ENCODE results near the gene BRF1. TPM values are rescaled to one million over a fixed set of nuclear protein-coding genes. Genes with fewer than 3 reads are reported as not detected.

Gene BRF1
- total RNA-seq, 1 experiment from 2014 or later: 13.0 TPM

GRCh38 chr14:105196265-105196960 is 104.4 kb downstream of the BRF1 start:
- no peak for DNase-seq (ENCODE audit: low read depth)

DNA sequence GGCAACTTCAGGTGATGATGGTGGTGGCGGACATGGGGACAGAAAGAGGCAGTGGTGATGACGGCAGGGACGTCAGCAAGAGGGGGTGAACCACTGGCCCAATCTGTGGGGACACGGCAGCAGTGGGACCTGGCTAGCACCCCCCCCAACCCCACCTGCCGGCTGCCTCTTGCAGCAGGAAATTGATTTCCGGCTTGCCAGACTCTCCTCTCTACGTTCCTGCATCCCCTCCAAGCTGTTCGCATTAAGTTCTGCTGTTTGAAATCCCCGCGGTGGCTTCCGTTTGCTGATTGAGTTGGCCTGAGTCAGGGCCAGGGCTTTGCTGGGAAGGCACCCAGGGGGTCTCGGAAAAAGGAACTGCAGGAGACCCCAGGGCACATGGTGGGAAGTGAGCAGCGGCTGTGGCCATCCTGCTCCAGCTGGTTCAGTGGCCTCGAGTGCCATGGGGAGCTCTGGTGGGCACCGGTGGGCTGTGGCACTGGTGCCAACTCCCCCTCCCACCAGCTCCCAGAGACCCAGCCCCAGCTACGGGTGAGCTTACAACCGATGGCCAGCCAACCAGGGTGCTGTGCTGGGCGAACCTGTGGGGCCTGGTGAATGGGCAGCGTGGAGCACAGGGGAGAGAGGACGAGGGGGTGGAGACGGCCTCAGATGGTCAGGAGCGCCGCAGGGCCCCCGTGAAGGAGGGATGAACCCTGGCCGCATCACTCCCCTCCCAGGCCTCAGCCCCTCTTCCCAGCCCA is 105.1 kb downstream of the BRF1 start:
- no peak for DNase-seq (ENCODE audit: low read depth)

GRCh38 chr14:105195051-105195450 is 105.8 kb downstream of the BRF1 start:
- DNase-seq (ENCODE audit: low read depth): no peak

GRCh38 chr14:105193916-105194782 is 106.7 kb downstream of the BRF1 start:
- DNase-seq (ENCODE audit: low read depth): peak; percentile 37

- peak; percentile 32 for DNase-seq (ENCODE audit: low read depth)
Observed at GRCh38 chr14:105192866-105193731, 107.7 kb downstream of the BRF1 start.

DNA sequence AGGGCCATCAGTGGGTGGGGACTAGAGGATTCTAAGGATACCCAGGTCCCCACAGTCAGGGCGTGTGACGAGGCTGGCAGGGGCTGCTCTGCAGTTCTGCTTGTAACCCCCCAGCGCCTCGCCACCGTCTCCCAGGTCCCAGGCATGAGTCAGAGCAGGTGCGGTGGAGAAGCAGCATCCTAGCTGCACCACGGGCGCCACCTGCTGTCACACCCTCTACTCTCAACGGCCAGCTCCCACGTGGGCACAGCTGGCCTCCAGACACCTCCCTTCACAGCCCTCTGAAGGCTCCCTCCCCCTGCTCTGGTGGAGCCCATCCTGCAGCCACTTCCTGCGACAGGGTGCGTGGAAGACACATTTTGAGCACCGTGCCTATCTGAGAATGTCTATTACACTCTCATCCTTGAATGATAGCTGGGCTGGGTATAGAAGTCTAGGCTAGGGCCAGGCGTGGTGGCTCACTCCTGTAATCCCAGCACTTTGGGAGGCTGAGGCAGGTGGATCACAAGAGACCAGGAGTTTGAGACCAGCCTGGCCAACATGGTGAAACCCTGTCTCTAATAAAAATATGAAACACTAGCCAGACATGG is 112.8 kb downstream of the BRF1 start:
- no peak for DNase-seq (ENCODE audit: low read depth)

- DNase-seq (ENCODE audit: low read depth): no peak
Observed at GRCh38 chr14:105187116-105187515, 113.7 kb downstream of the BRF1 start.

DNA sequence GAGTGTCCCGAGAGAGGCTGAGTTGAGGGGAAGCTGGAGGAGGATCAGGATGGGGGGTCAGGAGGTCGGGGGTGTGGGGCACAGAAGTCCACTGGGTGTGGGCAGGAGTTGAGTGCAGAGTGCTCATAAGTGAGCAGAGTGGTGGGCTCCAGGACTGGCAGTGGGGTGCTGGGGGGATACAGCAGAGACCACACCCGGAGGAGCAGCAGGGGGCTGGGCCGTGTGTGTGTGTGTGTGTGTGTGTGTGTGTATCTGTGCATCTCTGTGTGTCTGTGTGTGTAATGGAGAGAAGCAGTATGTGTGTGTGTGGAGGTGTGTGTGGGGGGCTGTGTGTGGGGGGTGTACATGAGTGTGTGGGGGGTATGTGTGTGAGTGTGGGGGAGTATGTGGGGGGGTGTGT is 114.8 kb downstream of the BRF1 start:
- no peak for DNase-seq (ENCODE audit: low read depth)

GRCh38 chr14:105185001-105185400 is 115.8 kb downstream of the BRF1 start:
- no peak for DNase-seq (ENCODE audit: low read depth)

GRCh38 chr14:105184461-105184860 is 116.3 kb downstream of the BRF1 start:
- DNase-seq (ENCODE audit: low read depth): no peak

DNA sequence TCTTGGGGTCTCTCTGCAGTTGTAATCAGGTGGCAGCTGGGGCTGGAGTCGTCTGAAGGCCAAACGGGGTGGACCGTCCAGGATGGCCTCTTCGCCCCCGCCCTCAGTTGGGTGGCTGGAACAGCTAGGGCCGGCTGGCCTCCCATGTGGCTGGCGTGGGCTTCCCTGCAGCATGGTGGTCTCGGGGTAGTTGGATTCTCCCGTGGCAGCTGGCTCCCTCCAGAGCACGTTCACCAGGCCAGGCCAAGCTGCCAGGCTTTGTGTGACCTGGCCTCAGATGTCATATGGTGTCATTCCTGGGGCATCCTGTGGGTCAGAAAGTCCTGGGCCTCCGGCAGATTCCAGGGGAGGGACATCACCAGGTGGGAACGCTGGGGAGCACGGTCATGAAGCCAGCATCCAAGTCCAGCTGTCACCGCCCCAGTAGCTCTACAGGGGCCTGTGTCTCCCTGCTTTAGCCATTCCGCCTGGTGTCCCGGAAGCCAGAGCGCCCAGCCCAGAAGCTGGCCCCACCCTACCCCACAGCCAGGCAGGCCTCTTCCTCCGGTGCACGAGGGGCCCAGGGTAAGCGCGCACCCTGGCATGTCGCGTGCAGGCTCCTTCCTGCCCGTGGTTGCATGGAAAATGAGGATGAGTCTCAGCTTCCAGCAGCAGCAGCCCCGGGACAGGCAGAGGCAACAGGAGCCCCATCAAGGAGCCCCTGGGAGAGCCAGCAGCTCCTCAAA is 118.3 kb downstream of the BRF1 start:
- no peak for DNase-seq (ENCODE audit: low read depth)

GRCh38 chr14:105181549-105182295 is 119.1 kb downstream of the BRF1 start:
- DNase-seq (ENCODE audit: low read depth): no peak

DNA sequence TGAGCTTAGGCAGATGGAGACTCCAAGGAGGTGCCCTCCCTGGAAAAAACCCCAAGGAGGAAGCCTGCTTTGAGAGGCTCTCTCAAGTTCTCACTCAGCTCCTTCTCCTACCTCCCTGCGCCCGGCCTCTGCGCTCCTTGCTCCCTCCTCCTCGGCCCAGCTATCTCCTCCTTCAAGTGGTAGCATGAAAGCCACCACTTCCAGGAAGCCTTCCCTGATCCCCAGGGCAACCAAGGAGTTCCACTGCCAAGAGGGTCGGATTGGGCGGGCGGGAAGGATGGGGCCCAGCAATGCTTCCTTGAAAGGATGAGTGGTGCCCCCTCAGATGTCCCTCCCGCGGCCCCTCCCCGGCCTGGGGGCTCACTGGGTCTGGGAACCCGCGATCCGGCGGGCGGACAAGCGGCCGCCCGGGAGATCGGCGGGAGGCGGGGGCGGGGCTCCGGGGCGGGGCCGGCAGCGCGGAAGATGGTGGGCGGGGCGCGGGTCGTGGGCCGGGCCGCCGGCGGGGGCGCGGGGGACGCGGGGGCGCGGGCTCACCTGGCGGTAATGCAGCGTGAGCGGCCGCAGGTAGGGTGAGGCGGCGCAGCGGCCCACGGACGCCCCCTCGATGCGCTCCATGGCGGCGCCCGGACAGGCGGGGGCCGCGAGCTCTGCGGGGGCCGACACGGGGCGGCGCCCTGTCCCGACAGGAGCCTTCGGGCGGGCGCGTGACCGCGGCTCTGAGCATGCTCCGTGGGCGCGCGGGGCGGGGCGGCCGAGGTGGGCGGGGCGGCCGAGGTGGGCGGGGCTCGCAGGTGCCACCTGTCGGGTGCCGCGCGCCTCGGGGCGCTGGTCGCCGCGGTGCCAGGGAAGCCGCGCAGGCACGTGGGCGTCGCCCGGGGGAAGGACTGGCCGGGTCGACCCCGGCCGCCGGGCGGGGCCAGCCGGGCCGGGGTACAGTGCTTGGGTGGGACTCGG is 119.9 kb downstream of the BRF1 start, which contains the start of gene NUDT14:
TSS of gene NUDT14 (minus strand) at position 721 of the 957 bp plus-strand sequence. CDS start at position 618, 103 bp downstream.
- DNase-seq (ENCODE audit: low read depth): peak; percentile 41

DNA sequence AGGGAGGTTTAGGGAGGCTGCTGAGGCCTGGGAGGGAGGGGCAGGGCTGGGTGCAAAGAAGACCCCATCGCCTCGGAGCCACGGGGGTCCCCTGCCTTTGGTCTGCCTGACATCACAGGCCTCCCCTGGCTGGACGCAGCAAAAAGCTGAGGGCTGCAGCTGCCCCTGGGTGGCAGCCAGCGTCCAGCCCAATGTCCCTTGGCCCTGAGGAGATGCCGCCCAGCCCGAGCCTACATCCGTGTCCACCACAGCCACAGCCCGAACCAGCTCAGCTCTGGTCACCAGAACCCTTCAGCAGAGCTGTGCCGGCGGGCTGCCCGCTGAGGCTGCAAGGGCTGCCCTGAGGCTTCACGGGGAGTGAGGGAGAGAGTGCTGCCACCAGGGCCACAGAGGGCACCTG is 121.6 kb downstream of the BRF1 start:
- no peak for DNase-seq (ENCODE audit: low read depth)

- DNase-seq (ENCODE audit: low read depth): no peak
Observed at GRCh38 chr14:105178868-105179140, 122.0 kb downstream of the BRF1 start.

DNA sequence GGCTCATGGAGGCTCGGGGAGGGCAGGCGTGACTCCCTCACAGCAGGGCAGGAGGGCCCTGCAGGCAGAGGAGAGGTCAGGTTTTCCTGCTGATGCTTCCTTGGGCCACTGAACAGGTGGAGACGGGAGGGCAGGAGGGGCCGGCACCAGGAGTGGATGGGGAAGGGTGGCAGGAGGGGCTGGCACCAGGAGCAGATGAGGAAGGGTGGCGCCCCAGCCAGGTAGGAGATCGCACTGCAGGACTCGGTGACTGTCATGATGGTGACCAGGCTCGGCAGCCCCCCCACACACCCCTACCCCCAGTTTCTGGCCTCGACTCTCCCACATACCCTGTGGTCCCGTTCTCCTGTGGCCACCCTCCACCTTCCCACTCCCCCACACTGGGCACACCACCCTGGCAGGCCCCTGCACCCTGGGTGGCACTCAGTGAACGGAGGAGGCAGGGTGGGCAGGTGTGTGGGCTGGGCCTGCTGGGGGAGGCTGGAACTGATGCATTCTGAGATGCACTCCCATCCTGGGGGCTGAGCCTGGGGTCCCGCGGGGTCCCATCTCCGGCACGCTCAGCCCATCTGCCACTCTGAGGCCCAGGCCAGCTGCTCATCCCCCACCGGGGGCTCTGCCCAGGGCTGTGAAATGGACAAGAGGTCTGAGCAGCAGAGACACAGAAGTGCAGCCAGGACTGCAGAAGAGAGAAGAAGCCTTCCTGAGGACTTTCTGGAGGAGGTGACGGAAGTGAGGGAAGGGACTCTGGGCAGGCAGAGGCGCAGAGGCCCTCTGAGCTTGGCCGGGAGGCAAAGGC is 122.5 kb downstream of the BRF1 start:
- no peak for DNase-seq (ENCODE audit: low read depth)

GRCh38 chr14:105177082-105177481 is 123.7 kb downstream of the BRF1 start:
- DNase-seq (ENCODE audit: low read depth): no peak

DNA sequence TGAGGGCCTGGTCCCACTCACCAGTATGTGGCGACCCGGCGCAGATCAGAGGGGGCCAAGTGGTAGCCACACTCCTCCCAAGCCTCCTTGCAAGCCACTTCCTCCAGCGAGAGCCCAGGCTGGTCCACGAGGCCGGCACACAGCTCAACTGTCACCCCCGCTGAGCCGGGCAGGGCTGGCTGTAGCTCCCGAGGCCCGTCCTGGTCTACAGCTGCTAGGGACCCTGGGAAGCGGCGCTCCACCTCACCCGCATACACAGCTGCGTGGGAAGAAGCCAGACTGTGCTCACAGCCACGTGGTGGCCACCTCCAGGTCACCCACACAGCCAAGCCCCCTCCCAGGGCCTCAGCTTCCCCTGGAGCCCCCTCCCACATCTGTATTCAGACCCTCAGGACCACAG is 124.3 kb downstream of the BRF1 start:
- DNase-seq (ENCODE audit: low read depth): no peak
